CD4-positive, alpha-beta memory T cell (primary cell): ENCODE data around the gene WDFY2. TPM values are rescaled to one million over a fixed set of nuclear protein-coding genes. Genes with fewer than 3 reads are reported as not detected.

Experiments
- CTCF ChIA-PET: fragments of 350-600 bp; sonication (Branson Sonifier 250); formaldehyde crosslinking; loops from one replicate; lab custom pipeline; 2021; ENCODE audit warnings: inconsistent platforms; ENCODE audit not compliant: partially characterized antibody; lab: Charles Lee
- POLR2A ChIA-PET: fragments of 350-600 bp; sonication (Branson Sonifier 250); formaldehyde crosslinking; loops from one replicate; lab custom pipeline; 2021; ENCODE audit not compliant: partially characterized antibody; lab: Charles Lee
- DNase-seq, 5 donors: peaks; one replicate each; pipeline versions ENCODE4 v3.0.0 to v3.0.0-alpha.2; 2020 to 2022; ENCODE audit warnings: mixed read lengths in 1 of 5
- H3K27ac ChIP-seq: one replicate; pipeline ENCODE4 v1.7.0; 2013; ENCODE audit warnings: low read depth, low read length
- H3K27me3 ChIP-seq: 2 replicates; pipeline ENCODE4 v1.7.0; 2013; ENCODE audit warnings: mild to moderate bottlenecking, low read length, moderate library complexity; ENCODE audit not compliant: insufficient read depth
- H3K36me3 ChIP-seq: 2 replicates; pipeline ENCODE4 v1.7.0; 2013; ENCODE audit warnings: mild to moderate bottlenecking, low read length, moderate library complexity; ENCODE audit not compliant: insufficient read depth
- H3K4me1 ChIP-seq: 2 replicates; pipeline ENCODE4 v1.7.0; 2013; ENCODE audit warnings: mild to moderate bottlenecking, low read length, moderate library complexity; ENCODE audit not compliant: insufficient read depth
- H3K4me3 ChIP-seq, 2 donors: one replicate each; pipeline ENCODE4 v1.7.0; 2013; ENCODE audit warnings: low read length in 2 of 2, mild to moderate bottlenecking in 1 of 2
- H3K9me3 ChIP-seq, 2 donors: one replicate each; pipeline ENCODE4 v1.7.0; 2013; ENCODE audit warnings: low read length in 2 of 2, control low read depth in 1 of 2; ENCODE audit not compliant: control insufficient read depth in 1 of 2
- H3K27ac Mint-ChIP-seq, 7 donors: one replicate each; pipeline ENCODE4 v1.8.0; 2020 to 2021; ENCODE audit warnings: mixed read lengths in 7 of 7, mild to moderate bottlenecking in 6 of 7, inconsistent platforms in 3 of 7, moderate library complexity in 3 of 7
- H3K27me3 Mint-ChIP-seq, 2 donors: one replicate each; pipeline ENCODE4 v1.8.0; 2020 to 2021; ENCODE audit warnings: mixed read lengths in 2 of 2
- H3K36me3 Mint-ChIP-seq, 2 donors: one replicate each; pipeline ENCODE4 v1.8.0; 2020 to 2021; ENCODE audit warnings: mixed read lengths in 2 of 2, inconsistent platforms in 1 of 2, mild to moderate bottlenecking in 1 of 2
- H3K4me1 Mint-ChIP-seq, 4 donors: one replicate each; pipeline ENCODE4 v1.8.0; 2020 to 2021; ENCODE audit warnings: mixed read lengths in 4 of 4, mild to moderate bottlenecking in 1 of 4
- H3K4me3 Mint-ChIP-seq, 8 donors: one replicate each; pipeline ENCODE4 v1.8.0; 2020 to 2021; ENCODE audit warnings: mixed read lengths in 8 of 8, mild to moderate bottlenecking in 7 of 8, moderate library complexity in 6 of 8, inconsistent platforms in 3 of 8
- H3K9me3 Mint-ChIP-seq, 8 donors: one replicate each; pipeline ENCODE4 v1.8.0; 2020 to 2021; ENCODE audit warnings: mixed read lengths in 8 of 8, mild to moderate bottlenecking in 5 of 8, inconsistent platforms in 3 of 8, moderate library complexity in 1 of 8
- intact Hi-C: fragments of 100-400 bp; cut with micrococcal nuclease; formaldehyde crosslinking; loops from one replicate; pipeline ENCODE4 v1.15.1; 2023
- polyA plus RNA-seq, 2 donors: library from polyadenylated mRNA; unstranded; fragments of 300-500 nt; fragmentation: Illumina TruSeq; gene quantifications; one replicate each; pipeline ENCODE4 v1.2.3, GENCODE V29; 2021
- total RNA-seq, 2 experiments: library from RNA; stranded (reverse); gene quantifications; one replicate each; pipeline ENCODE4 v1.2.3, GENCODE V29; 2021

The WDFY2 gene
- total and polyA plus RNA-seq, 4 experiments from 2014 or later: 3.8 to 21.8 (median 14.5) TPM

DNA sequence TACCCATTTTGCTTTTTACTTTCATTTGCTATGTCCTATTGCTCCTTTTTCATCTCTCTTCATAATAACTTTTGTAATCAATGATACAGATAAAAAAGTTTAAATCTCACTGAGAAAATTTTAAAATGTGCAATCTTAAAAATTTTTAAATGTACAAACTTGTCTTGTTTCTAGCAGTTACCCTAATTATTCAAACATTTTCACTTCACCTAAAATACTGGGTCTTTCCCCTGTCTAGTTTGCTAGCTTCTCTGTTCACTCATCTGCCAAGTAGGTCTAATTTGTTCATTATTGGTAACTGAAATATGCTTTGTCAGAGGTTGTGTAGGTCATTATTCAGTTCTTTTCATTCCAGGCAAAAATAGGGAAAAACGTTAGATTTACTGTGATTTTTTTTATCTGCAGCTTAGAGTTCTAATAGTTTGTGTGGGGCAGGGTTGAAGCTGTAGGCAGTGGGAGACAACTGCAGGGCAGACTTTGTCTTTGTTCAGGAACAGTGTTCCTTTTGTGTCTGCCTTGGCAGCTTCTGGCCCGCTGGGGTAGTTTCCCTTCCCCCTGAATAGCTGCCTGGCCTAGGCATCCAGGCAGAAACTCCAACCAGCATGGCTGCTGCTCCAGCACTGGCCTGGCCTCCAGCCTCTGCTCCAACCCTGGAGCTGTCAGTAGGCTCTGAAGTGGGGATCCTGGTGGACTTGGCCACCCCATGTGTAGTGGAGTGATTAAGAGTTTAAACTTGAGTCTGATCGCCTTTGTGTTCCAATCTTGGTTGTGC is 48.5 kb downstream of the WDFY2 start:
- no peaks in the 10 kb centered on the region for H3K9me3 Mint-ChIP-seq
- H3K27me3 ChIP-seq: no peaks in the 10 kb centered on the region
- intact Hi-C loops: no loop called here
- H3K4me3 Mint-ChIP-seq: peak overlapping the region in 3 of 8 donors; percentile 4 to 43 (median 16)
- ChIA-PET CTCF (interaction anchor here (1.1 kb wide), 1 partner anchor 12 kb away, joined by 3 read pairs; no protein-coding TSS in a partner anchor), POLR2A (interaction anchor here (3.7 kb wide), 1 partner anchor 179 kb away, joined by 17 read pairs; the partner anchor contains the start of gene INTS6)
- no peaks in the 10 kb centered on the region for H3K27me3 Mint-ChIP-seq
- no peaks in the 10 kb centered on the region for H3K36me3 Mint-ChIP-seq
- H3K4me1 Mint-ChIP-seq: peaks cover 46 to 72% (median 52%) of the 10 kb centered on the region in 4 donors
- no peak overlapping the region for H3K4me3 ChIP-seq
- H3K27ac ChIP-seq: no peak overlapping the region
- no peaks in the 10 kb centered on the region for H3K9me3 ChIP-seq
- no peaks in the 10 kb centered on the region for H3K36me3 ChIP-seq
- peak overlapping the region in 4 of 7 donors; percentile 9 to 65 (median 60) for H3K27ac Mint-ChIP-seq
- DNase-seq: no peak
- H3K4me1 ChIP-seq: peaks cover 26% of the 10 kb centered on the region

DNA sequence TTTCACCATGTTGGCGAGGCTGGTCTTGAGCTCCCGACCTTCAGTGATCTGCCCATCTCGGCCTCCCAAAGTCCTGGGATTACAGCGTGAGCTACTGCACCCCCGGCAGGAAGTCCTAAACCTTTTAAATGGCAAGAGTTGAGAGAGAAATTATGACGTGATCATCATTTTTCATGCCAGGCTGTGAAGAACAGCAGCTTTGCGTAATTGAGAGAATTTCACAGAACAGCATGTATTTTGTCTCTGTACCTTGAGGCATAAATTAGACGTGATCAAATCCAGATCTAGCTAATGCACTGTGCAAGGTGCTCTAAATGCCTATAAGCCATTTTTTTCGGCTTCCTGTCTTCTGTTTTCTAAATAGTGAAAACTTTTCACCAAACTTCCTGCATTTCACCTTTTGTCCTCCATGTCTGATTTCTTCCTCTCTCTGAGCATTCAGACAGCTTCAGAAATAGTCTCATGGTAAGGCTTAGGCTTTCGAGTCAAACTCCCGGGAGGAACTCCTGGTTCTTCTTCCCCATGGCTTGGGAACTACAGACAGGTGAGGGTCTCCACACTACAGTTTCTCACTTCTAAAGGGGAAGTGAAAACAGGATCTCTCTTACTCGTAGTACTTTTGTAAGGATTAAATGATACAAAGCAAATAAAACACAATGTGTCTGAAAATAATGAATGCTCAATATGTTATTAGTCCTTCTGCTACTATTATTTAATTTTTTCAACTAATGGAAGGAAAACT is 51.0 kb downstream of the WDFY2 start:
- no peaks in the 10 kb centered on the region for H3K9me3 ChIP-seq
- CTCF ChIA-PET: interaction anchor here (1.3 kb wide), 1 partner anchor 10 kb away, joined by 3 read pairs; no protein-coding TSS in a partner anchor
- peak overlapping the region; percentile 18 for H3K27ac ChIP-seq
- intact Hi-C loops: no loop called here
- Mint-ChIP-seq H3K27ac (peak overlapping the region; percentile 52 to 90 (median 82)), H3K27me3 (no peaks in the 10 kb centered on the region), H3K4me1 (peaks cover 40 to 71% (median 48%) of the 10 kb centered on the region in 4 donors), H3K9me3 (no peaks in the 10 kb centered on the region), H3K36me3 (no peaks in the 10 kb centered on the region), H3K4me3 (peak overlapping the region; percentile 29 to 82 (median 60))
- no peaks in the 10 kb centered on the region for H3K27me3 ChIP-seq
- peak in 3 of 5 donors; percentile 7 to 16 (median 14) for DNase-seq
- POLR2A ChIA-PET: interaction anchor here (0.9 to 3.7 kb wide), 7 partner anchors 10 to 182 kb away, joined by 3 to 17 read pairs (median 4); partner anchors contain the start of gene INTS6
- no peaks in the 10 kb centered on the region for H3K36me3 ChIP-seq
- peaks cover 28% of the 10 kb centered on the region for H3K4me1 ChIP-seq
- H3K4me3 ChIP-seq: no peak overlapping the region

DNA sequence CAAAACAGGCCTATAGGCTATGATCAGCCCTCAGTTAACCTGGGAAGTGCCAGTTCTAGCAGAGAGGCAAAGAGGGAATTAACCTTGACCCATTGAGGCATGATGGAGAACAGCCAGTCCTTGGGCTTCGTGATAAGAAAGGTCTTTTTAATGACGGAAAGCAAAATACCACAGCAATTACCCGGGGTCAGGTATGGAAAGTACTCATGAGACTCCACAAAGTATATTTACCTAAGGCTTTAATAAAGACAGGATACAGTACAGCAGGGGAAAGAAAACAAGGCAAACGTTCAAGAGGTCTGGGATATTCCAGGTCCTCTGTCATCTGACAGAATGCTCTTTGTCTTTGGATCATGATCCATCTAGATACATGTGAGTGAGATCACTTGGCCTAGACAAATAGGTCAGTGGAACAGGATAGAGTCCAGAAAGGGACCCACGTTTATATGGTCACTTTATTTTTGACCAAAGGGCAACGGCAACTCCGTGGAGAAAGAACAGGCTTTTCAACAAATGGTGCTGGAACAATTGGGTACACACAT is 52.2 kb downstream of the WDFY2 start:
- H3K4me3 Mint-ChIP-seq: peak overlapping the region in 1 of 8 donors; percentile 27
- CTCF ChIA-PET: no interaction called here

DNA sequence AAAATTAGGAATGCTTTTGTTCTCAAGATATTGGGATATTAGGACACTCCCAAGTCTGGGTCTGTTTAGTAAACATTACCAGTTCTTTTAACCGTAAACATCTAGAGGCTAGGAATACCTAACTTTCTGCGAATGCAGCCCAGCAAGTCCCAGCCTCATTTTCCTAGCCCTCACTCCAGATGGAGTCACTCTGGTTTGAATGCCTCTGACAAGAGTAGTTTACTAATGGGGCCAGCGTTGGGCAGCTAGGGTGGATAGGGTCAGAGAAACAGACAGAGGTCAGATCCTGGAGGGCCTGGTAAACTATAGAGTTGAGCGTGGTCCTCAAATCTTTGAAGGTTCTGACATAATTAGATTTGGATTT is 53.6 kb downstream of the WDFY2 start:
- ChIA-PET POLR2A (no interaction called here), CTCF (no interaction called here)
- Histone ChIP-seq H3K4me3 (no peak overlapping the region), H3K27me3 (no peaks in the 10 kb centered on the region), H3K4me1 (peaks cover 22% of the 10 kb centered on the region), H3K9me3 (no peaks in the 10 kb centered on the region), H3K27ac (no peak overlapping the region), H3K36me3 (no peaks in the 10 kb centered on the region)
- Mint-ChIP-seq H3K36me3 (peaks cover 0 to 4% of the 10 kb centered on the region in 2 donors), H3K27me3 (no peaks in the 10 kb centered on the region), H3K4me3 (no peak overlapping the region), H3K4me1 (peaks cover 33 to 65% (median 41%) of the 10 kb centered on the region in 4 donors), H3K27ac (peak overlapping the region in 1 of 7 donors; percentile 23), H3K9me3 (no peaks in the 10 kb centered on the region)
- intact Hi-C loops: no loop called here
- DNase-seq: no peak

More for the DNA sequence above, 52.2 kb downstream of the WDFY2 start:
- Mint-ChIP-seq H3K27ac (peak overlapping the region in 4 of 7 donors; percentile 32 to 90 (median 55)), H3K36me3 (no peaks in the 10 kb centered on the region), H3K9me3 (no peaks in the 10 kb centered on the region), H3K4me1 (peaks cover 39 to 70% (median 47%) of the 10 kb centered on the region in 4 donors), H3K27me3 (no peaks in the 10 kb centered on the region)
- H3K27ac ChIP-seq: no peak overlapping the region
- POLR2A ChIA-PET: interaction anchor here (2.0 kb wide), 1 partner anchor 51 kb away, joined by 6 read pairs; no protein-coding TSS in a partner anchor
- no peaks in the 10 kb centered on the region for H3K36me3 ChIP-seq
- H3K4me3 ChIP-seq: no peak overlapping the region
- H3K27me3 ChIP-seq: no peaks in the 10 kb centered on the region
- intact Hi-C loops: no loop called here
- no peaks in the 10 kb centered on the region for H3K9me3 ChIP-seq
- no peak for DNase-seq
- H3K4me1 ChIP-seq: peaks cover 28% of the 10 kb centered on the region

DNA sequence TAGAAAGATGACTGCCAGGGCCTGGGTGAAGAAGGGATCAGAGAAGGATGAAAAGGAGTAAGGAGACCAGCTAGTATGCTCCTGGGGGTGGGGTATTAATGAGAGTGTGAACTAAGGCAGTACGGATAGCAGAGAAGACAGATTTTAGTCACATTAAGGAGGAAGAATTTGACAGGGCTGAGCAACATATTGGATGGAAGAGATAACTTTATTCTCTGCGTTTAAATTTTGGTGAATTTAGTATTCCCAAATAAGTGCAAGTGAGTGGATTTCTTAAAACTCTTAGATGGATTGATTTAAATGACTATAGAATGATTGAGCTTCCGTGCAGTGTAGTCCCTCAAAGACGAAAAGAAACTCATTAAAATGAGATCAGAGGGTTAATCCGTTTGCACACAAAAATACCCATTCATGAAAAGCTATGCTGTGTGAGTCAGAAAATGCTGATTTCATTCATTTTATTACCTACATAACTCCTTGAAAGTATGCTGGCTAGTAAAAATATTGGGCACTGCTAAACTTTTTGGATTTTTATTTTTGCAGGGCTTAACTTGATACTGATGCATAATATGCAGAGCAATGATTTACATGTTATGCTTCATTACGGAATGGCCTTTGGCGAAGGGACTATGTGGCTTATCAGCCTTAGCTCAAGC is 54.1 kb downstream of the WDFY2 start:
- no peak overlapping the region for H3K27ac ChIP-seq
- peaks cover 36 to 65% (median 41%) of the 10 kb centered on the region in 4 donors for H3K4me1 Mint-ChIP-seq
- ChIA-PET CTCF (interaction anchor here (1.2 kb wide), 1 partner anchor 8 kb away, joined by 3 read pairs; no protein-coding TSS in a partner anchor), POLR2A (no interaction called here)
- H3K36me3 ChIP-seq: no peaks in the 10 kb centered on the region
- H3K9me3 Mint-ChIP-seq: no peaks in the 10 kb centered on the region
- H3K9me3 ChIP-seq: no peaks in the 10 kb centered on the region
- no peak for DNase-seq
- intact Hi-C loops: no loop called here
- peaks cover 25% of the 10 kb centered on the region for H3K4me1 ChIP-seq
- peak overlapping the region in 2 of 7 donors; percentile 5 to 23 for H3K27ac Mint-ChIP-seq
- peaks cover 0 to 7% of the 10 kb centered on the region in 2 donors for H3K36me3 Mint-ChIP-seq
- no peak overlapping the region for H3K4me3 ChIP-seq
- no peaks in the 10 kb centered on the region for H3K27me3 ChIP-seq
- H3K27me3 Mint-ChIP-seq: no peaks in the 10 kb centered on the region
- no peak overlapping the region for H3K4me3 Mint-ChIP-seq

DNA sequence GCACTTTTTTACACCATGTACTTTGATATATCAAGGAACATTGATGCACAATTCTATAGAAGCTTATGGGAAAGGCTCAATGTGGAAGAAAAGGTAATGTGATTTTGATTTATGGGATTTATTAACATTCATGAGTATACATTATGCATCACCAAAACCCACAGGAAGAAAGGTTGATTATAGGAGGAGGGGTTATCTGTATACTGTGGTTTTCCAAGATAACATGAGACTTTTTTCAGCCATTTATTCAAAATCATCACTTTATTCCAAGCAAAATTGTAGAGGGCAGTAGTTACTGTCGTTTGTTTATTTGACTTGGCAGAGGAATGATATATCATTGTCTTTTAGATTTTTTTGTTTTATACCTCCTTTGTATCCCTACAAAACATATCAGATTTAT is 54.9 kb downstream of the WDFY2 start:
- H3K36me3 ChIP-seq: no peaks in the 10 kb centered on the region
- POLR2A ChIA-PET: no interaction called here
- H3K9me3 ChIP-seq: no peaks in the 10 kb centered on the region
- H3K4me3 ChIP-seq: no peak overlapping the region
- no peak for DNase-seq
- intact Hi-C loops: no loop called here
- Mint-ChIP-seq H3K27me3 (no peaks in the 10 kb centered on the region), H3K4me3 (no peak overlapping the region), H3K27ac (peak overlapping the region in 1 of 7 donors; percentile 9), H3K9me3 (no peaks in the 10 kb centered on the region), H3K36me3 (peaks cover 0 to 11% of the 10 kb centered on the region in 2 donors), H3K4me1 (peaks cover 43 to 66% (median 47%) of the 10 kb centered on the region in 4 donors)
- no peaks in the 10 kb centered on the region for H3K27me3 ChIP-seq
- no peak overlapping the region for H3K27ac ChIP-seq
- CTCF ChIA-PET: interaction anchor here (1.2 kb wide), 1 partner anchor 8 kb away, joined by 3 read pairs; no protein-coding TSS in a partner anchor
- H3K4me1 ChIP-seq: peaks cover 32% of the 10 kb centered on the region
